ENCODE data around the gene NDE1.
"Not testable (repeated sequence)": the region's sequence is repeated elsewhere in the genome, so short reads cannot be mapped to it uniquely, and the experiment has no call there.

The NDE1 gene

DNA sequence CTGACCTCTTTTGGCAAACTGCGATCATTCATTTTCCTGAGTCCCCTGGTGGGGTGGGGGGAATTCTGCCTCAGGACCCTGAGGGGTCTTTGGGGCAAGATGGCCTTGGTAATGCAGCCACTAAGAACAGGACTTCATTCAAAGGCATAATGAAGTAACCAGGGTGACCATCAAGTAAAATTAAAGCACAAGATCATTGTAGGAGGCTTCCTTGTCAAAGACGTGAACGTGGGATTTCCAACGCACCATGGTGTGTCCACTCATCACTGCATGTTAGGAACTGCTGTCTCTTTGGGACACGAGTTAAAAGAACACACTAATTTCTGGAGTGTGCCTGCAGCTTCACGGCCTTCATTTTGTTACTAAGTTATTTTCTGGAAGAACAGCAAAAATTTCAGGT lies 51.3 kb downstream of the NDE1 start:
- DNase-seq (ENCODE audit: low spot score), result no peak

DNA sequence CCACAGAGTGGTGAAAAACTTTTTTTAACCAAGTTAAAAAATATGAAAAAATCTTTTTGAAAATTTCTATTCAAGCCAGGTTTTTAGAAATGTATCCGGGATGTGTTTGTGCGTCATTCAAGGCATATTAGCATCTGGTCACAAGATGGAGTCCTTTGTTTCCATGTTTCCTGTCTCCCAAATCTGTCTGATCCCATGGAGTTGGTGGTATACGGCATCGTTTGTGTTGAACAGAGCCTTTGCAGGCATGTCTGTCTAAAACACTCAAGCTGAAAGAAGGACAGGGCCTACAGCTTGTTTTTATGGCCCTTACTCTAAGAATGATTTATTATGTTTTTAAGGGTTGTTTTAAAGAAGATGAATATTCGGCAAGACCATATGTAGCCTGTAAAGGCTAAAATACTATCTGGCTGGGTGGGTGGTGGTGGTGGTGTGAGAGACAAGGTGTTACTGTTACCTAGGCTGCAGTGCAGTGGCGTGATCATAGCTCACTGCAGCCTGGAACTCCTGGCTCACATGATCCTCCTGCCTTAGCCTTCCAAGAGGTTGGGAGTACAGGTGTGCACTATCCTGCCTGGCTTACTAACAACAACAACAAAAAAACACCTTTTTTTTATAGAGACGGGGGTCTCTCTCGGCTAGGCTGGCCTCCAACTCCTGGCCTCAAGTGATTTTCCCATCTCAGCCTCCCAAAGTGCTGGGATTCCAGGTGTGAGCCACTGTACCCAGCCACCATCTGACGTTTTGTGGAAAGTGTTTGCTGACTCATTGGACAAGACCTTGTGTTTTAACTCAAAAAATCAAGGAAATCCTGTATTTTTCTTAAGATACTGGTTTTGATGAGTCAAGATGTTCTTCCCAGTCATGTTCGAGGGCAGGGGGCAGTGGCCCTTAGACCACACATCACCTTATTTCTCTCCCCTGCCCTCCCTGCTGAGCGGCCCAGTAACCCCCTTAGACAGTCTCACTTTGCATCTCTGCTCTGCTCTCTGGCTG lies 52.2 kb downstream of the NDE1 start:
- DNase-seq (ENCODE audit: low spot score), result no peak

DNA sequence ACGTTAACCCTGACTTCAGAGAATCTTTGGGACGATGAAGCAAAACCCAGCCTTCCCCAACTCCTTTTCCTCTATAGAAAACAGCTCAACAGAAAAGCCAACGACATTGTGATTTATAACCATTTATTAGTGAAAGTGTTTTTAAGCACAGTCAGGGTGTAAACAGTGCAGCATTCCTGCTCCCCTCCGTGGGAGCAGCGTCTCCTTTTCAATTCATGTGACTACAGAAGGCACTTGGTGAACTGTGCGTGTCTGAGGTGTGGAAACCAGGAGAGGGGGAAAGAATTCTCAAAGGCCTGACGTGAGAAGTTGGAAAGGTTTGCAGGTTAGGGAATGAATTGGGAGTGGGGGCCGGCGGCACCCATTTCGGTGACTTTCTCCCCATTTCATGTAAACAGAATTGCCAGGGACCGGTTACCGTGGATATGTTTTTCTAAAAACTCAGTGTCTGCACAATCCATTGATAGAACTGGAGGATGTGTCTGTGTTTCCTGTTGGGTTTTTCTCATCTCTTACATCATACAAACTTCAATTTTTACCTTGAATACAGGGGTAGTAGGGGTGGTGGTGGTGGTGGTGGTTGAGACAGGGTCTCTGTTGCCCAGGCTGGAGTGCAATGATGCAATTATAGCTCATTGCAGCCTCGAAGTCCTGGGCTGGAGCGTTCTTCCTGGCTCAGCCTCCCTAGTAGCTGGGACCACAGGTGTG lies 53.1 kb downstream of the NDE1 start:
- no peak for DNase-seq (ENCODE audit: low spot score)

DNA sequence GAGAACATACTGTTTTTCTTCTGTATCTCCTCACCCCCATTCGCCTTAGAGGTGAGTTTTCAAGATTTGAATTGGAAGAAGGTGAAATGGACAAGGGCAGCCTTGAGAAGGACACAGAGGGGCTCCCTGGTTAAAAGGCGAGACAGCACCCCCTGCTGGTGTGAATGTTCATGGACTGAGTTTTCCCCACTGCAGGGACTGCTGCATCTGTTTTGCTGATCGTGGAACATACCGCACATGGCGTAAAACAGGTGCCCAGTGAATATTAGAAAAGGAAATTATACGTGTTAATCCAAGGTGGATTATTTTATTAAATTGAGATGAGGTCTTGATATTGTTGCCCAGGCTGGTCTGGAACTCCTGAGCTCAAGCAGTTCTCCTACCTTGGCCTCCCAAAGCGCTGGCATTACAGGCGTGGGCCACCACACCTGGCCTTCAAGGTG lies 54.5 kb downstream of the NDE1 start:
- peak; percentile 83 for DNase-seq (ENCODE audit: low spot score)

DNA sequence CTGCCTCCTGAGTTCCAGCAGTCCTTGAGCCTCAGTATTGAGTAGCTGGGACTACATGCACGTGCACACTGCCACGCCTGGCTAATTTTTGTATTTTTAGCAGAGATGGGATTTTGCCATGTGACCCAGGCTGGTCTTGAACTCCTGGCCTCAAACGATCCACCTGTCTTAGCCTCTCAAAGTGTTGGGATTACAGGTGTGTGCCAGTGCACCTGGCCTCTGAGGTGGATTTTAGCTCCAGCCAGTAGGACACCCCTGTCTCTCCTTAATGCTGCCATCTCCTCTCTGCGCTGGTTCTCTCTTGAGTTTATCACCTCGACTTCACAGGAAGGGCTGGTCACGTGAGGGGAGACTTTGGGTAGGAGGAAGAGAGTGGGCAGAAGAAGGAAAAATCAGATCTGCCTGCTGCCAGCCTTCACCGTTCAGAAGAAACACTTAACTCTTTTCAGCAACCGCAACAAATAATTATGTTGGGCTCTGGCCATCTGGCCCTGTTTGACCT lies 55.1 kb downstream of the NDE1 start:
- DNase-seq (ENCODE audit: low spot score), result no peak

DNA sequence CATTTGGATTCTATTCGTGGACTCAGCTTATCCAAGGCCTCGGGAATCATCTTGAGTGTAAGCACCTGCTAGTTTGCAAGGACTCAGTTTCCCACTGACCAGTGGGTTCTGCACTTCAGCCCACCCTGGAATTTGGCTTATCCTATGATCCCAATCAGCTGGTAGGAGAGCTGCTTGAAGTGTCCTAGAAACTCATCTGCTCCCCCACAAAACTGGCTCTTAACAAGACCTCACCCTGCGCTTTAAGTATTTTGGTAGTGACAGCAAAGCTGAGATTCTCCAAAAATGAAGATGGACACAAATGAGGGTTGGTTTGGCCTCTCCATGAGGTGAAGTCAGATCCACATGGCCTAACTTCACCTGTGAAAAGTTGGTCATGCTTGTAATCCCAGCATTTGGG lies 57.3 kb downstream of the NDE1 start:
- DNase-seq (ENCODE audit: low spot score), result no peak

DNA sequence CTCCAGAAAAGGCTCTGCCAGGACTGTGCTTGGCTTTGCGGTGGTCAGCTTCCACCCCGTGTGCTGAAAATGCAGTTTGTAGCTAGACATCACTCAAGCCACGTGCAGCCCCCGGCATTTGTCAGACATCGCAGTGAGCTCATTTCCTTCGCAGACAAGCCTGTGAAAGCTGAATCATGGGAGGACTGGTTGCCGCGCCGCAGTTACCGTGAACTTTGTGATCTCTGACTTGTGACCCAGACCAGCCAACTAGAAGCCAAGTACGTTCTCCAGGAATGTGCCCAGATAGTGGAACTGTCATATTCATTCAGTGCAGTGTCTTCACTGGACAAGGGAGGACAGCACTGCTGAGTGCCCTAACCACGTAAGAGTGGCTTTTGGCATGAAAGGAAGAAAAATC lies 58.1 kb downstream of the NDE1 start:
- DNase-seq (ENCODE audit: low spot score), result no peak

DNA sequence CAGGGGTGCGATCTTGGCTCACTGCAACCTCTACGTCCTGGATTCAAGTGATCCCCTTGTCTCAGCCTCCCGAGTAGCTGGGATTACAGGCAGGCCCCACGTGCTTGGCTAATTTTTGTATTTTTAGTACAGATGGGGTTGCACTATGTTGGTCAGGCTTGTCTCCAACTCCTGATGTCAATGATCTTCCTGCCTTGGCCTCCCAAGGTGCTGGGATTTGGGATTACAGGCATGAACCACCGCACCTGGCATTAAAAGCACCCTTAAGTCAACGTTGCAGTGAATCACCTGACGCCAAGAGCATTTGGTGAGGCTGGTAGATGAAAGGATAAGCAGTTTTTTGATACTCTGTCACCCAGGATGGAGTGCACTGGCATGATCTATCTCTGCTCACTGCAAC lies 59.0 kb downstream of the NDE1 start:
- no peak for DNase-seq (ENCODE audit: low spot score)

DNA sequence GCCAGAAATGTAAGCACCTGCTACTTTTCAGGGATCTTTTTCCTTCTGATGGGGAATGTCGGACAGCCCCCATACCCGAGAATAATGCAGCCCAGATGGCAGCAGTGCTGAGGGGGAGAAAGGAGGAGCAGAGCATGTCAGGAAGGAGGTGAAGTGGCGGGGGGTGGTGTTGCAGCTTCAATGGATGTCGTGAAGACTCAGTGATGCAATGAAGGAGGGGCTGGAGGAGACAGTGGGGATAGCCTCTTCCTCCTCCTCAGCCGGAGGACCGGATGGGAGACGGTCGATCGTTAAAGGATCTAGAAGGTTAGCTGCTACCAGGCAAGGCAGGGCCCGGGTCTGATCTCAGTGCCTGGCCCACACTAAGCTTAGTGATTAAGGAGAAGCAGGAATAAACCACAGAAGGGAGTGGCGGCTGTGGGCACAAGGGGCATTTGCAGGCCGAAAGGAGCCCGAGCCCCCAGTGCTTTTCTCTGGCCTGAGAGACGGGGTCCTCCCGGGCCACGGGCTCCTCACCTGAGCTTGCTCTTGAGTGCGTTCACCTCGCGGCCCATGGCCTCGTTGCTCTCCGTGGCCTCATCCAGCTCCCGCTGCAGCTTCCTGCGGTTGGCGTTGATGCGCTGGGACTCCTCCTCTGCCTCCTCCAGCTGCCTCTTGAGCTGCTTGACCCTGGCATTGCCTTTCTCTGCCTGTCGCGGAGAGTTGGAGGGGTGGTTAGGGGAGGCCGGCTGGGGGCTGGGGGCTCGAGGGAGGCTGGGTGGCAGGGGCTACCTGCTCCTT lies 64.5 kb downstream of the NDE1 start:
- DNase-seq (ENCODE audit: low spot score), result no peak

DNA sequence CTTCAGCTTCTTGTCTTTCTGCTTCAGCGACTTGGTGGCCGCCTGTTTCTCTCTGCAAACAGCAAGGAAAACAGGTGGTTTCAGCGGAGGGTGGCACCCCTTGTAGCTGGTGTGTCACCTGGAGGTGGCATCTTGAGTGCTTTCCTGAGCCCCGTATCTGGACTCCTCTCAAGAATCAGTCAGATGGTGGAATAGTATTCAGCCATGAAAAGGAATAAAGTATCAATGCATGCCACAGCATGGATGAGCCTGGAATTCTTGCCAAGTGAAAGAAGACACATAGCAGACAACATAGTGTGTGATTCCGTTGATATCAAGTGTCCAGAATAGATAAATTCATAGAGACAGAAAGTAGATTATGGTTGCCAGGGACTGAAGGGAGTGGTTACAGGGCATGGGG lies 65.2 kb downstream of the NDE1 start:
- DNase-seq (ENCODE audit: low spot score), result no peak

DNA sequence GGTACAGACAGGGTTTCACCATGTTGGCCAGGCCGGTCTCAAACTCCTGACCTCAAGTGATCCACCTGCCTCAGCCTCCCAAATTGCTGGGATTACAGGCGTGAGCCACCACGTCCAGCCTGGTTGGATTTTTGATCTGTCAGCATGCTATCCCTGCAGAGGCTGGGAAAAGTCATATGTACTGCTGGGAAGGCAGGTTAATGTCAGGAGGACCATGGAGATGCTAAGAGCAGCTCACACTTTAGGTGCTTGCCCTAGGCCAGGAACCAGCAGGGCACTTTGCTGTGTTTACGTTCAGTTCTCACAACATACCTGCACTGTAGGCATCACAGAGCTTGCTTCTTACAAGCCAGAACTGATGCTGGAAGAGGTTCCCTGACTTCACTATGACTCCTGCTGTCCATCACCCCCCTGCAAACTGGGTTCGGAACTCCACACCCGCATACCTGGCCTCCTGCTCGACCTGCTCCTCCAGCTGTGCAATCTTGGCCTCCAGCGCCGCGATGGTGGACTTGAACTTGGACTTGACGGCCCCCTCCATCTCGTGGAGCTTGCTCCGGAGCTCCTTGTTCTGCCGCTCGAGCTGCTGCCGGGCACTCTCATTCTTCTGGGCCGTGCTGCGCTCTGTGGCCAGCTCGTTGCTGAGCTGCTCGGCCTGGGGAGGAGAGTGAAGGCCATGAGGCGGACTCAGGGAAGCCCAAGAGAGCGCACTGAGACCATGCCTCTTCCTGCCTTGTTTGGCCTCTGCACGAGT lies 66.8 kb downstream of the NDE1 start:
- DNase-seq (ENCODE audit: low spot score), result no peak

DNA sequence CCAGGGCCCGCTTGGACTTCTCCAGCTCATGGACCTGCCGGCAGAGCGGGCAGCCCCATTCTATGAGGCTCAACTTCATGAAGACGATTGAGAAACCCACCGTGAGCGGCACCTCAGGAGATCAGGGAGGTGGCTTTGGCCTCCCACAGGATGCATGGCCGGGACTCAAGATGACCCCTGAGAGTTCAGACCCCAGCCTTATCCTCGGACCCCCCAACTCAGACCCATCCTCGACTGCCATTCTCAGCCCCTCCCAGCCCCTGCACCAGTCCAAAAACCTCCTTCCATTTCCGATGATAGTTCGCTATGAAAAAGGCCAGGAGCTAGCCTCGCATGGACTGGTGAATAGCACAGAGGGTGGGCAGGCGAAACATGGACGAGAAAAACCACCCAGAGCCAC lies 71.0 kb downstream of the NDE1 start:
- DNase-seq (ENCODE audit: low spot score), result no peak

DNA sequence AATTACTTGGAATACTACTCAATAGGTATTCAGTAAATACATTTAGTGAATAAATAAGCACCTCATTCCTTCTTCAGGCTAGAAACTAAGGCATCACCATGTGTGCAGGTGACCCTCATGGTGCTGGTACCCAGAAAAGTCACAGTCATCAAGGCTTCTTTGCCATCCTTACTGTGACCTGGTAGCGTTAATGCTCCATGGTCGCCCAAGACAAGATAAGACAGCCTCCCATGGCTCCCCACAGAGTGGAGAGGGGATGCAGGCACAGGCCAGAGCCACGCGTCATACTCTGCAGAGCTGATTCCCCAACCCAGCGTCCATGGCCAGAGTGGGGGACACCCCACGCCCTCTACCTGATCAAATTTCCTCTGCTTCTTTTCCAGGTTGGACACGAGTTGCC lies 73.8 kb downstream of the NDE1 start:
- no peak for DNase-seq (ENCODE audit: low spot score)

DNA sequence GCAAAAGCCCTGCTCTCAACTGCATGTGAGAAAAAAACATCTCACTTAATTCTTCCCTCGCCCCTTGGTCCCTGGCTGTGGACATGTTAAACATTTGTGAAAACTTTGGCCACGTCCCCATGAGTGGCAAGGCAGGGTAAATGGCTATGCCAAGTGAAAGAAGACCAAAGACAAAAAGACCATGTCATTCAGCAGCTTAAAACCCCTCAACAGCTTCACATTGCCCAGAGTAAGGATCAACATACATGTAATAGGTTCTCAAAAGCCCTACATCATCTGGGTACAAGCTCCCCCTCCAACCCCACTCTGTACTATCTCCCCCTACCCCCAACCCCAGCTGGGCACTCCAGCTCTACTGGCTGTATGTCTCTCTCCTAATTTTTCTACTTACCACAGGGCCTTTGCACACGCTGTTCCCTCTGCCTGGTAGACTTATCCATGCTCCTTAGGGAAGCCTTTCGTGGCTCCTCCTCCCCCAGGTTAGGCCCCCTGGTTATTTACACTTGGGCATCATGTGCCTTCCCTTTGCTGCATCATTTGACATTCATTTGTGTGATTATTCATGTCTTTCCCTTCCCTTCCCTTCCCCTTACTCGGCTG lies 75.7 kb downstream of the NDE1 start:
- DNase-seq (ENCODE audit: low spot score), result no peak

DNA sequence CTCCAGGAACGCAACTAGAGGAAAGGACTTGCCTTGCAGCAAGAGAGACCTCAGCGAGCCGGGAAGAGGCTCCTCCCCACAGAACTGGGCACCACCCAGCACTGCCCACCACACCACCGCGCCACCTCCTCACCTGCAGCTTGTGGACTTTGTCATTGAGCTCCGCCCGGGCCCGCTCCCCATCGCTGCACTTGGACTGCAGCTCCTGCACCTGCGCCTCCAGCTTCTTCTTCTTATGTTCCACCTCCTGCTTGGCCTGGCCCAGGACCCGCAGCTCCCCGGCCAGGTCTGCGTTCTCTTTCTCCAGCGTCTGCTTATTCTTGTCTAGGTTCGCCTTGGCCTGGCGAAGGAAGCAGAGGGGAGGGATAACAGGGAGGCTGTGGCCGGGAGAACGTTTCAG lies 76.7 kb downstream of the NDE1 start:
- no peak for DNase-seq (ENCODE audit: low spot score)

DNA sequence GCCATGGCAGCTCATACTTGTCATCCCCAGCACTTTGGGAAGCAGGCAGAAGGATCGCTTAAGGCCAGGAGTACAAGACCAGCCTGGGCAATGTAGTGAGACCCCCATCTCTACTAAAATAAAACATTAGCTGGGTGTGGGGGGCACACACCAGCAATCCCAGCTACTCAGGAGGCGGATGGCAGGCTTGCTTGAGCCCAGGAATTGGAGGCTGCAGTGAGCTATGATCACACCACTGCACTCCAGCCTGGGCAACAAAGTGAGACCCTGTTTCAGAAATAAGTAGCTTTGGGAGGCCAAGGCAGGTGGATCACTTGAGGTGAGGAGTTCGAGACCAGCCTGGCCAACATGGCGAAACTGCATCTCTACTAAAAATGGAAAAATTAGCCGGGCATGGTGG lies 77.7 kb downstream of the NDE1 start:
- DNase-seq (ENCODE audit: low spot score), result not testable (repeated sequence)

DNA sequence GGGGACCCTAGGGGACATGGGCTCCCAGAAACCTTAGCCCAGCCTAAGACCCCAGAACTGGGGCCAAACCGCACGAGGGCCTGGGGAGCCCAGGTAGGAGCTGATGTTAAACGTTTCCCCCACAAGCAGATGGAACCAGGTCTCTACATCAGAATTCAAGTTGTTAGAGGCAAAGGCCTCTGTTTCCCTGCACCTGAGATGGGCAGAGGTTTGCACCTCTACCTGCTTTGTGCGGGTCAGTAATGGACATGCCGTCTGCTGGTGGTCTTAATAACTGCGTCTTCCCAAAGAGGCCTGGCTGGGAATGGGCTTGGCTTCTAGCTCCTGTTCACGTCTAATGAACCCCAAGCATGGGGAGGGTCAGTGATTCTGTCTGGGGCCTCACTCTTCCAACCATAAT lies 79.1 kb downstream of the NDE1 start:
- DNase-seq (ENCODE audit: low spot score), result no peak

DNA sequence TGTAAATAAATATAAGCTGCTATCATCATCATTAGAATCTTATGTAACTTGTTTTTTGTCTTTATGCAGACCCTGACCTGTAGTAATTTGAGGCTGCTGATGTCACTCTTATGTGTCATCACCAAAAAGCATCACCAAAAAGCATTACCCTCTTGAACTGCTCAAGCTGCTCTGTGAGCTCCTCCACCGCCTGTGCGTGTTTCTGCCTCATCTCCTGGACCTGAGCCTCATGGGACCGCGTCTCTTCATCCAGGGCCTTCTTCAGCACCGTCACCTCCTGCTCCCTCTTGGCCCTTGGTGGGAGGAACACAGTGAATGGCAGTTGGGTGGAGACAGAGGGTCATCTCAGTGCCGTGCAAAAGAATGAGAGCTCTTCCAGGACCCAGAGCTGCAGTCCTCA lies 82.4 kb downstream of the NDE1 start:
- DNase-seq (ENCODE audit: low spot score), result no peak

DNA sequence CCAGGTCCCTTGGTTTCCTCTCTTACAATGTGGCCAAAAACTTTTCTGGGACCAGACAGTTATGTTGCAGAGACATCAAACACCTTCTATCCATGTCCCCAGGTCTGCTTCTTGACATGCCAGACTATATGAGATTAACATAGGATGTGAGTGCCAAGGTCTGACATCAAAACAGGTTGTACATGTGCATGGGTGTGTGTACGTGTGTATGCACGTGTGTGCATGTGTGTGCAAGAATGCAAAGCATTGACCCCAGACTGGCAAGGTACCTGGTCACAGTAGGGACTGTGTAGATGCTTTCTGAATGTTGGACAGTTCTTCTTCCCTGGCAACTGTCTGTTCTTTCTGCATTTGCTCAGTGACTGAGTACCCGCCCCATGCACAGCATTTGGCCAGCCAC lies 85.6 kb downstream of the NDE1 start:
- no peak for DNase-seq (ENCODE audit: low spot score)

DNA sequence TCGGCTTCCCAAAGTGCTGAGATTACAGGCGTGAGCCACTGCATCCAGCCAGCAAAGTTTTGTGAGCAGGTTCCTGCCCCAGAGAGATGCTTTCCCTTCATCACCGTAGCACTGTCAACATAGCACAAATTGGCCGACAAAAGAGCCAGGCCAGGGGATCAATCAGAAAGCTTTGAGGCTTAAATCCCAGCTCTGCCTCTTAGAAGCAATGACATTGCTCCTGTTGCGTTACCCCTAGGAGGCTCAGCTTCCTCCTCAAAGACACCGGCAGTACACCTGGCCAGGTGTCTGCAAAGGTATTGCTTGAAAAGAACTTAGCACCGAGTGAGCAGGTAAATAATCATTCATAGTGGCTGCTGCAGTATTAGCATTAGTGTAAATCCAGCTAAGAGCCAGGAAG lies 86.5 kb downstream of the NDE1 start:
- DNase-seq (ENCODE audit: low spot score), result no peak

DNA sequence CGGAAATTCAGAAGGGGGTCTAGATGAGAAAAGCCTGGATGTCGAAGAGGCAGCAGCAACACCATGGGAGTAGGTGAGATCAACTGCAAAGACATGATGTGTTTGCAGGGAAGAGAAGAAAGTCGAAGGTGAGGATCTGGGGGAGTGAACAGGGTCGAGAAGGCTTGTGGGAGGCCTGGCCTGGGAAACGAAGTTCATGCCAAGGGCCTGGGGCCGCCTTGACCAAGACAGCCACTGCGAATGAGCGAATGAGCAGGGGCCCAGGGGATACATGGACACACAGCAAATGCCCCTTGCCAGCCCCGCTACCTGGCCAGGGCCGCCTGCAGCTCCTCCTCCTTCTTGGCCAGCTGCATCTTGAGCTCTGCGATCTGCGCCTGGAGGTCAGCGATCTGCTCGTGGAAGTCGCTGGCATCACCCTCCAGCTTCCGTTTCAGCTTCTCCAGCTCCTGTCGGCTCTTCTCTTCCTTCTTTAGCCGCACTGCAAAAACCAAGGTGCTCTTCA lies 87.1 kb downstream of the NDE1 start:
- no peak for DNase-seq (ENCODE audit: low spot score)
